Uterus (tissue), 2 donors: ENCODE measurements around the gene PLCL1.

Source experiments
- POLR2A ChIP-seq, 2 donors: fragments of 450-650 bp; IDR thresholded peaks; one replicate each; pipeline ENCODE4 v1.6.1; 2016; ENCODE audit warnings: antibody characterized with exemption in 2 of 2, mild to moderate bottlenecking in 1 of 2, moderate library complexity in 1 of 2
- TF ChIP-seq, protein P1 (sequence below), 4 experiments: fragments of 200-600 bp in 2 of 4; fragments of 450-650 bp in 2 of 4; sonication (generic) in 2 of 4; IDR thresholded peaks; one replicate each; pipeline ENCODE4 v1.5.1; 2016 to 2019; ENCODE audit warnings: antibody characterized with exemption in 4 of 4, mild to moderate bottlenecking in 2 of 4, moderate library complexity in 1 of 4

- TF ChIP-seq, protein P1, sequence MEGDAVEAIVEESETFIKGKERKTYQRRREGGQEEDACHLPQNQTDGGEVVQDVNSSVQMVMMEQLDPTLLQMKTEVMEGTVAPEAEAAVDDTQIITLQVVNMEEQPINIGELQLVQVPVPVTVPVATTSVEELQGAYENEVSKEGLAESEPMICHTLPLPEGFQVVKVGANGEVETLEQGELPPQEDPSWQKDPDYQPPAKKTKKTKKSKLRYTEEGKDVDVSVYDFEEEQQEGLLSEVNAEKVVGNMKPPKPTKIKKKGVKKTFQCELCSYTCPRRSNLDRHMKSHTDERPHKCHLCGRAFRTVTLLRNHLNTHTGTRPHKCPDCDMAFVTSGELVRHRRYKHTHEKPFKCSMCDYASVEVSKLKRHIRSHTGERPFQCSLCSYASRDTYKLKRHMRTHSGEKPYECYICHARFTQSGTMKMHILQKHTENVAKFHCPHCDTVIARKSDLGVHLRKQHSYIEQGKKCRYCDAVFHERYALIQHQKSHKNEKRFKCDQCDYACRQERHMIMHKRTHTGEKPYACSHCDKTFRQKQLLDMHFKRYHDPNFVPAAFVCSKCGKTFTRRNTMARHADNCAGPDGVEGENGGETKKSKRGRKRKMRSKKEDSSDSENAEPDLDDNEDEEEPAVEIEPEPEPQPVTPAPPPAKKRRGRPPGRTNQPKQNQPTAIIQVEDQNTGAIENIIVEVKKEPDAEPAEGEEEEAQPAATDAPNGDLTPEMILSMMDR (IDR thresholded peaks at IDR 0.05) = no peak
- TF ChIP-seq POLR2A (IDR thresholded peaks at IDR 0.05) = no peak
These were observed 207.6 kb downstream of the PLCL1 start for GRCh38 chr2:198012025-198012424.
